CD4-positive, alpha-beta memory T cell (primary cell): ENCODE measurements around the gene SEMA5B. TPM values are rescaled to one million over a fixed set of nuclear protein-coding genes. Genes with fewer than 3 reads are reported as not detected.

Source experiments
- CTCF ChIA-PET: fragments of 350-600 bp; sonication (Branson Sonifier 250); formaldehyde crosslinking; loops from one replicate; lab custom pipeline; 2021; ENCODE audit warnings: inconsistent platforms; ENCODE audit not compliant: partially characterized antibody; lab: Charles Lee
- POLR2A ChIA-PET: fragments of 350-600 bp; sonication (Branson Sonifier 250); formaldehyde crosslinking; loops from one replicate; lab custom pipeline; 2021; ENCODE audit not compliant: partially characterized antibody; lab: Charles Lee
- DNase-seq, 5 donors: peaks; one replicate each; pipeline versions ENCODE4 v3.0.0 to v3.0.0-alpha.2; 2020 to 2022; ENCODE audit warnings: mixed read lengths in 1 of 5
- H3K27ac ChIP-seq: one replicate; pipeline ENCODE4 v1.7.0; 2013; ENCODE audit warnings: low read depth, low read length
- H3K27me3 ChIP-seq: 2 replicates; pipeline ENCODE4 v1.7.0; 2013; ENCODE audit warnings: mild to moderate bottlenecking, low read length, moderate library complexity; ENCODE audit not compliant: insufficient read depth
- H3K36me3 ChIP-seq: 2 replicates; pipeline ENCODE4 v1.7.0; 2013; ENCODE audit warnings: mild to moderate bottlenecking, low read length, moderate library complexity; ENCODE audit not compliant: insufficient read depth
- H3K4me1 ChIP-seq: 2 replicates; pipeline ENCODE4 v1.7.0; 2013; ENCODE audit warnings: mild to moderate bottlenecking, low read length, moderate library complexity; ENCODE audit not compliant: insufficient read depth
- H3K4me3 ChIP-seq, 2 donors: one replicate each; pipeline ENCODE4 v1.7.0; 2013; ENCODE audit warnings: low read length in 2 of 2, mild to moderate bottlenecking in 1 of 2
- H3K9me3 ChIP-seq, 2 donors: one replicate each; pipeline ENCODE4 v1.7.0; 2013; ENCODE audit warnings: low read length in 2 of 2, control low read depth in 1 of 2; ENCODE audit not compliant: control insufficient read depth in 1 of 2
- H3K27ac Mint-ChIP-seq, 7 donors: one replicate each; pipeline ENCODE4 v1.8.0; 2020 to 2021; ENCODE audit warnings: mixed read lengths in 7 of 7, mild to moderate bottlenecking in 6 of 7, inconsistent platforms in 3 of 7, moderate library complexity in 3 of 7
- H3K27me3 Mint-ChIP-seq, 2 donors: one replicate each; pipeline ENCODE4 v1.8.0; 2020 to 2021; ENCODE audit warnings: mixed read lengths in 2 of 2
- H3K36me3 Mint-ChIP-seq, 2 donors: one replicate each; pipeline ENCODE4 v1.8.0; 2020 to 2021; ENCODE audit warnings: mixed read lengths in 2 of 2, inconsistent platforms in 1 of 2, mild to moderate bottlenecking in 1 of 2
- H3K4me1 Mint-ChIP-seq, 4 donors: one replicate each; pipeline ENCODE4 v1.8.0; 2020 to 2021; ENCODE audit warnings: mixed read lengths in 4 of 4, mild to moderate bottlenecking in 1 of 4
- H3K4me3 Mint-ChIP-seq, 8 donors: one replicate each; pipeline ENCODE4 v1.8.0; 2020 to 2021; ENCODE audit warnings: mixed read lengths in 8 of 8, mild to moderate bottlenecking in 7 of 8, moderate library complexity in 6 of 8, inconsistent platforms in 3 of 8
- H3K9me3 Mint-ChIP-seq, 8 donors: one replicate each; pipeline ENCODE4 v1.8.0; 2020 to 2021; ENCODE audit warnings: mixed read lengths in 8 of 8, mild to moderate bottlenecking in 5 of 8, inconsistent platforms in 3 of 8, moderate library complexity in 1 of 8
- intact Hi-C: fragments of 100-400 bp; cut with micrococcal nuclease; formaldehyde crosslinking; loops from one replicate; pipeline ENCODE4 v1.15.1; 2023
- polyA plus RNA-seq, 2 donors: library from polyadenylated mRNA; unstranded; fragments of 300-500 nt; fragmentation: Illumina TruSeq; gene quantifications; one replicate each; pipeline ENCODE4 v1.2.3, GENCODE V29; 2021
- total RNA-seq, 2 experiments: library from RNA; stranded (reverse); gene quantifications; one replicate each; pipeline ENCODE4 v1.2.3, GENCODE V29; 2021

Gene SEMA5B
- total and polyA plus RNA-seq, 4 experiments from 2014 or later: not detected

DNA sequence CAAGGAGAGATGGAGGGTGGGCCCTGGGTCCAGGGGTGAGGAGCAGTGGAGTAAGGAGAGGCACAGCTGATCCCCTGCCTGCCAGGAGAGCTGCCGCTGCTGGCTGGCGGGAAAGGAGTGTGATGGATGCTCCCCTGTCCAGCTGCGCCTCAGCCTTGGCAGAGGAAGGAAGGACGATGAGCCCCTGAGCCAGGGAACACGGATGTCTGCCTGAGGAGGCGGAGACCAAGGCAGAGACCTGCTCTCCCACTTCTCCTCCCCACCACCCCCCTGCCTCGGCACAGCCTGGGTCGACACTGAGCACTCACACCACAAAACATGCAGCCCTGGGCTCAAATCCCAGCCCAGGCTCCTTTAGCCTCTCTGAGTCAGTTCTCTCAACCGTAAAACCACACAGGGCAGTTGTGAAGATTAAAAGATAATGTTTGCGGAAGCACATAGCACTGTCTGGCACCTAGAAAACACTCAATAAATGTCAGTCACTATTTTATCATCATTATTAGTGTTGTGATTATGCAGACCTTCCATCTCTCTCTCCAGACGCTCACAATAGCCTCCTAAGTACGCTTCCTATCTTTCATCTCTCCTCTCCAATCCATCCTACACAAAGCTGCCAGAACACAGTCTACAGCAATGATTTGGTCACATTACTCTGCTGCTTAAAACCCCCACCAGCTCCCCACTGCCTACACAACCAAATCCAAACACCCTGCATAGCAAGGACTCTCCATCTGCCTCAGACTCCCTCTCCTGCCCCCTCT lies 52.2 kb downstream of the SEMA5B start:
- H3K27me3 Mint-ChIP-seq: no peaks in the 10 kb centered on the region
- POLR2A ChIA-PET: no interaction called here
- no peaks in the 10 kb centered on the region for H3K9me3 ChIP-seq
- H3K27me3 ChIP-seq: no peaks in the 10 kb centered on the region
- no peaks in the 10 kb centered on the region for H3K36me3 Mint-ChIP-seq
- CTCF ChIA-PET: no interaction called here
- H3K4me1 ChIP-seq: peaks cover 13% of the 10 kb centered on the region
- peak overlapping the region in 5 of 7 donors; percentile 5 to 82 (median 53) for H3K27ac Mint-ChIP-seq
- intact Hi-C loops: no loop called here
- no peaks in the 10 kb centered on the region for H3K36me3 ChIP-seq
- peak in 1 of 5 donors; percentile 6 for DNase-seq
- H3K4me3 ChIP-seq: no peak overlapping the region
- H3K27ac ChIP-seq: no peak overlapping the region
- H3K4me3 Mint-ChIP-seq: peak overlapping the region in 6 of 8 donors; percentile 4 to 72 (median 52)
- peaks cover 11 to 18% (median 14%) of the 10 kb centered on the region in 4 donors for H3K4me1 Mint-ChIP-seq
- H3K9me3 Mint-ChIP-seq: no peaks in the 10 kb centered on the region

DNA sequence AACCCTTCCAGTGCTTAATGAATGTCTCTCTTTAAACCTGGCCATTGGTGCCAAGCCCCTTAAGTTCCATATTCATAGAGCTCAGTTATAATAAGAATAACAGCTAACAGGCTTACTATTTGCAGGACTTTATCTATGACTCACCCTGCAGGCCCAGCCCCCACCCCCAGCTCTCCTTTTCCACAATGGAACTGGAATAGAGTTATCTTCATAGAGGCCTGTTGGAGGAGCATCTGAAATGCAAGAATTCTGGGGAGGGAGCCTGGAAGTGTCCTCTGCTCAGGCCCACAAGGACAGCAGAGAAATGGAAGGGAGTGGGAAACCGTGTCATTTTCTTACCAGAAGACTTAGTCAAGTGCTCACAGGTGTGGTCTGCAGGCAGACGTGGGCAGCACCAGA lies 52.8 kb downstream of the SEMA5B start:
- H3K9me3 ChIP-seq: no peaks in the 10 kb centered on the region
- Mint-ChIP-seq H3K36me3 (no peaks in the 10 kb centered on the region), H3K9me3 (no peaks in the 10 kb centered on the region), H3K4me1 (peaks cover 11 to 18% (median 14%) of the 10 kb centered on the region in 4 donors), H3K27me3 (no peaks in the 10 kb centered on the region), H3K4me3 (peak overlapping the region in 6 of 8 donors; percentile 4 to 72 (median 36)), H3K27ac (peak overlapping the region in 4 of 7 donors; percentile 52 to 68 (median 60))
- H3K4me3 ChIP-seq: no peak overlapping the region
- CTCF ChIA-PET: no interaction called here
- no peak for DNase-seq
- POLR2A ChIA-PET: no interaction called here
- H3K36me3 ChIP-seq: no peaks in the 10 kb centered on the region
- H3K27me3 ChIP-seq: no peaks in the 10 kb centered on the region
- intact Hi-C loops: no loop called here
- no peak overlapping the region for H3K27ac ChIP-seq
- H3K4me1 ChIP-seq: peaks cover 13% of the 10 kb centered on the region

DNA sequence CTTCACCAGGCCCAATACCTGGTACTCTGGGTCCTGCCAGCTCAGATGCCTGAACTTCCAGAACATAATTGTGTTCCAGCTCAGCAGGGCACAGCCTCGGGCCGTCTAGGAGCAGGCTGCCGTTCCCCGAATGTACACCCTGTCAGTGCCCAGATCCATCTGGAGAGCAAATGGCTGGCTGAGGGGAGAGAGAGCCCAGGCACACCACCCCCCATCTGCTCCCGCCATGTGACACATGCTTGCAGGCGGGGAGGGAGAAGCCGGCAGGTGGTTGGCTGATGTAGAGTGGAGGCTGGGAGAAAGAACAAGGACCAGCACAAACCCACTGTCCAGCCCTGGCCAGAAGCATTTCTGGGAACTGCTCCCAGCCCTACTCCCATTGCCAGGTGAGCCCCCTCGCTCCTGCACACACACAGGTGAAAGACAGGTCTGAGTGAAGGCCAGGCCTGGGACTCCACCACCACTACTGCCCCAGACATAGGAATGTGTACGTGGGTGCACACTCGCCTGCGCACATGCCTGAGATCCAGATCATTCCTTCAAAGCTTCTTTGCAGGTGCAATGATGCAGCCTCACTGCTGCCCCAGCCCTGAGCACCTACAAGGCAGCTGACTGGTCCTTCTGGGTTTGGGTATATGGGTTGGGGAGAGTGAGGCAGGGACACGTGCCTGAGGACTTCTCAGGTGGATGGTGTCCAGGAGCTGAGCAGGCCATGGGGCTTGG lies 53.5 kb downstream of the SEMA5B start:
- CTCF ChIA-PET: no interaction called here

DNA sequence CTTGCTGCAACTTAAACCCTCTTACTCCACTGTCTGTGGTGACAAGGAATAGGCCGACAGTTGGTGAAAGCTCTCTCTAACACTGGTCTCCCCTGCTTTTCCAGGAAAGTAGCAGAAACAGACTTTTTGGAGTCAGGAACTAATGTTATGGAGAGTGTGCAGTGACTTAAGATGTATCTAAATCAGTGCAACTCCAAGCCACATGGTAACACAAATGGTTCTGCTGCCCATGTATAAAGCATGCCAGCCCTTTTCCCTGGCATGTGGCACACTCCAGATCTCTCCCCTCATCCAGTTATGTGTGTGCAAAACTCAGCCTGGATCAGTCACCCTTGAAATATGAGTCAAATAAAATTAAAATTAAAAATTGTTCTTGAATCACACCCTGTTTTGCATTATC lies 55.4 kb downstream of the SEMA5B start:
- ChIA-PET CTCF (no interaction called here), POLR2A (no interaction called here)
- no peak overlapping the region for H3K27ac Mint-ChIP-seq
- DNase-seq: no peak
- no peaks in the 10 kb centered on the region for H3K27me3 Mint-ChIP-seq
- H3K9me3 ChIP-seq: no peaks in the 10 kb centered on the region
- H3K4me1 ChIP-seq: peaks cover 13% of the 10 kb centered on the region
- no peaks in the 10 kb centered on the region for H3K36me3 ChIP-seq
- no peak overlapping the region for H3K27ac ChIP-seq
- peaks cover 11 to 18% (median 14%) of the 10 kb centered on the region in 4 donors for H3K4me1 Mint-ChIP-seq
- intact Hi-C loops: no loop called here
- H3K27me3 ChIP-seq: no peaks in the 10 kb centered on the region
- no peak overlapping the region for H3K4me3 Mint-ChIP-seq
- H3K36me3 Mint-ChIP-seq: no peaks in the 10 kb centered on the region
- H3K9me3 Mint-ChIP-seq: no peaks in the 10 kb centered on the region
- H3K4me3 ChIP-seq: no peak overlapping the region

More for the DNA sequence above, 53.5 kb downstream of the SEMA5B start:
- Histone ChIP-seq H3K4me1 (peaks cover 13% of the 10 kb centered on the region), H3K27me3 (no peaks in the 10 kb centered on the region), H3K36me3 (no peaks in the 10 kb centered on the region), H3K4me3 (no peak overlapping the region), H3K27ac (no peak overlapping the region), H3K9me3 (no peaks in the 10 kb centered on the region)
- Mint-ChIP-seq H3K36me3 (no peaks in the 10 kb centered on the region), H3K27ac (no peak overlapping the region), H3K4me1 (peaks cover 11 to 18% (median 14%) of the 10 kb centered on the region in 4 donors), H3K9me3 (no peaks in the 10 kb centered on the region), H3K4me3 (no peak overlapping the region), H3K27me3 (no peaks in the 10 kb centered on the region)
- intact Hi-C loops: no loop called here
- POLR2A ChIA-PET: no interaction called here
- no peak for DNase-seq

DNA sequence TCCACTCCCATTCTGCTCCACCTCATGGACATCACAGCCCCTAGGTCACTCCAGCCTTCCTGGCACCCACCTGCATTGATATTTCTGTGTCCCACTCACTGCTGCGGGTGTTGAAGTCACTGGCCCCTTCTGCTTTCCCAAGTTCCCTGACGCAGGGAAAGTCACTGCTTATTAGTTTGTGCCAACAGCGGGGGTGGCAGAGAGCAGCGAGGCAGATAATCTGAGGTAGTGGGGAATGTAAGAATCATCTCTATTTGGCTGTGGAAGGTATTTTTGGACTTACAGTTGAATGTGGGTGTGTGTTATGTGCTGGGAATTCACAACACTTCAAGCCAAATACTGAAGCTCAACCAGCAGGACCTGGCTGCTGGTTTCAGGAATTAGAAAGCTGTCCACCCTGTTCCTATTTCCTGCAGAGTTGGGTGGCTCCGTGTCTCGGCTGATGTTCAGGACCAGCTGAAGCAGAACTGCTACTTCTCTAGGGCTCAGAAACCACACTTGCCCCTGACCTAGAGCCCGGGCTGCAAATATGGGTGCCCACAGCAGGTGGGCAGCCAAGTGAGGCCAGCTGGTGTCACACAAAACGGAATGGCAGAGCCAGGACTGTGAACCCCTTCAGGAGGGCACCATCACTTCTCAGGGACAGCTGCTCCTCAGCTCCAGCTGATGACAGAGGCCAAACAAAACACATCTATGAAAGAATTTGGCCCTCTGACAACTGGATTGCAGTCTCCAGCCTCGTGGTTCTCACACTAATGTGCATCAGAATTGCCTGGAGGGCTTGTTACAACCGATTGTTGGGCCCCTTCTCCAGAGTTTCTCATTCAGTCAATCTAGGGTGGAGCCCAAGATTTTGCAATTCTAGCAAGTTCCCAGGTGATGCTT lies 57.7 kb downstream of the SEMA5B start:
- Mint-ChIP-seq H3K36me3 (no peaks in the 10 kb centered on the region), H3K4me1 (peaks cover under 1 to 3% (median 1%) of the 10 kb centered on the region in 4 donors), H3K4me3 (no peak overlapping the region), H3K27me3 (no peaks in the 10 kb centered on the region), H3K27ac (no peak overlapping the region), H3K9me3 (no peaks in the 10 kb centered on the region)
- Histone ChIP-seq H3K4me3 (no peak overlapping the region), H3K27me3 (no peaks in the 10 kb centered on the region), H3K9me3 (no peaks in the 10 kb centered on the region), H3K36me3 (no peaks in the 10 kb centered on the region), H3K27ac (no peak overlapping the region), H3K4me1 (peaks cover 2% of the 10 kb centered on the region)
- CTCF ChIA-PET: no interaction called here
- POLR2A ChIA-PET: interaction anchor here (0.6 kb wide), 1 partner anchor 683 kb away, joined by 3 read pairs; no protein-coding TSS in a partner anchor
- DNase-seq: no peak
- intact Hi-C loops: no loop called here

DNA sequence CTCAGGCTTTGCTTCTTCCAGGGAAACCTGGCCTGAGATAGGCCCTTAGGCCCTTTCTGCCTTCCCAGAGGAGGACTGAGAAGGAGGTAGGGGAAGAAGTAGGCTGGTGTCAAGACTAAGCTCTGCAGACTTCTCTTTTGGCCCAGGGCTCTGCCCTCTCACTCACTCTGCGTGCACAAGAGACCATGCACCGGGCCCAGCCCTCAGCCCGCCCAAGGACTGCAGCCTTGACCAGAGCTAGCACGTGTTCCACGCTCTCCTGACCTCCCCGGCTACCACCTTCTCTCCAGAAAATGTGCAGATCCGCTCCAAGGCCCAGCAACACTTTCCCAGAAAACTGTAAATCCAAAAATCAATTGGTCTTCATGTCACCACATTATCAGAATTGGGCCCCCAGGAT lies 59.8 kb downstream of the SEMA5B start:
- ChIA-PET POLR2A (no interaction called here), CTCF (no interaction called here)
- Histone ChIP-seq H3K4me3 (no peak overlapping the region), H3K27ac (no peak overlapping the region), H3K27me3 (no peaks in the 10 kb centered on the region), H3K9me3 (no peaks in the 10 kb centered on the region), H3K4me1 (no peaks in the 10 kb centered on the region), H3K36me3 (no peaks in the 10 kb centered on the region)
- H3K4me3 Mint-ChIP-seq: no peak overlapping the region
- H3K27me3 Mint-ChIP-seq: peaks cover 0 to 3% of the 10 kb centered on the region in 2 donors
- no peaks in the 10 kb centered on the region for H3K4me1 Mint-ChIP-seq
- intact Hi-C loops: no loop called here
- H3K27ac Mint-ChIP-seq: no peak overlapping the region
- no peak for DNase-seq
- no peaks in the 10 kb centered on the region for H3K36me3 Mint-ChIP-seq
- H3K9me3 Mint-ChIP-seq: no peaks in the 10 kb centered on the region

DNA sequence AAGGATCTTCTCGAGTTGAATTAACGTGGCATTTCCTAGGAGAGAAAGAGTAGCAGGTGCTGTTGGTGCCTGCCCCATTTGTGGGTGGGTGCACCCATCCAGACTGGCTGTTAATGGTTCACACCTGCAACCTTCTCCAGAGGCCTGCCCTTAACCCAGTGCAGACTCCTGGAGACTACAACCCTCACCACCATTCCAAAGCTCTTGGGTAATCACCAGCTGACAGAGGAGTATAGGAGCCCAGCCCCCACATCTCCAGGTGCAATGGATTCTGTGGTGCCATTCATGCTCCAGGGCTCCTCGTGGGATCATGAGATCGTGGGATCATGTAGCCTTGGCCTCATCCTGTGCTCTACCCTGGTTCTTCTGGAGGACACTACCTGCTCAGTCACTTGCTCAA lies 60.2 kb downstream of the SEMA5B start:
- DNase-seq: no peak
- Histone ChIP-seq H3K27ac (no peak overlapping the region), H3K27me3 (no peaks in the 10 kb centered on the region), H3K4me3 (no peak overlapping the region), H3K9me3 (no peaks in the 10 kb centered on the region), H3K36me3 (no peaks in the 10 kb centered on the region), H3K4me1 (no peaks in the 10 kb centered on the region)
- H3K27me3 Mint-ChIP-seq: peaks cover 0 to 3% of the 10 kb centered on the region in 2 donors
- no peak overlapping the region for H3K4me3 Mint-ChIP-seq
- ChIA-PET CTCF (no interaction called here), POLR2A (no interaction called here)
- H3K27ac Mint-ChIP-seq: no peak overlapping the region
- no peaks in the 10 kb centered on the region for H3K4me1 Mint-ChIP-seq
- intact Hi-C loops: no loop called here
- H3K9me3 Mint-ChIP-seq: no peaks in the 10 kb centered on the region
- H3K36me3 Mint-ChIP-seq: no peaks in the 10 kb centered on the region
